ENCODE data around the gene ZNF574.

GRCh38 chr19:42052241-42052863, 23.6 kb upstream of the ZNF574 start:
- no peak for TF ChIP-seq CTCF (IDR thresholded peaks at IDR 0.05)
- TF ChIP-seq POLR2A (IDR thresholded peaks at IDR 0.05): no peak
